WERI-Rb-1 (cell line): ENCODE results near the gene EHHADH.
"Not testable (repeated sequence)": the region's sequence is repeated elsewhere in the genome, so short reads cannot be mapped to it uniquely, and the experiment has no call there.

ENCODE experiments used
- DNase-seq: peaks from one replicate; pipeline ENCODE4 v3.0.0-alpha.2; 2020
- H3K27ac ChIP-seq: fragments of 250-450 bp; sonication (Bioruptor Pico); 2 replicates; pipeline ENCODE4 v1.5.1; 2020; ENCODE audit warnings: mild to moderate bottlenecking, moderate library complexity
- H3K27me3 ChIP-seq: fragments of 250-450 bp; sonication (Bioruptor Pico); 2 replicates; pipeline ENCODE4 v1.5.1; 2021; ENCODE audit warnings: mild to moderate bottlenecking, low read depth, moderate library complexity; ENCODE audit not compliant: insufficient read depth, severe bottlenecking
- H3K36me3 ChIP-seq: fragments of 250-450 bp; sonication (Bioruptor Pico); 2 replicates; pipeline ENCODE4 v1.5.1; 2020; ENCODE audit warnings: mild to moderate bottlenecking, moderate library complexity
- H3K4me3 ChIP-seq: 2 replicates; pipeline ENCODE4 v1.5.1; 2011; ENCODE audit warnings: low read depth, mild to moderate bottlenecking, control low read depth, low read length
- H3K9me3 ChIP-seq: fragments of 250-450 bp; sonication (Bioruptor Pico); 2 replicates; pipeline ENCODE4 v1.5.1; 2021; ENCODE audit warnings: mild to moderate bottlenecking, moderate library complexity; ENCODE audit not compliant: severe bottlenecking
- CTCF ChIP-seq: IDR thresholded peaks from 2 replicates; pipeline ENCODE4 v1.5.1; 2011; ENCODE audit warnings: low read depth, mild to moderate bottlenecking, control low read depth, inconsistent platforms, low read length

Gene EHHADH

GRCh38 chr3:185250247-185250646 is 3.6 kb downstream of the EHHADH start:
- Histone ChIP-seq H3K27me3 (no peaks in the 10 kb centered on the region), H3K27ac (no peak overlapping the region), H3K4me3 (no peak overlapping the region), H3K36me3 (no peaks in the 10 kb centered on the region), H3K9me3 (no peaks in the 10 kb centered on the region)
- DNase-seq, result no peak
- no peak for TF ChIP-seq CTCF

GRCh38 chr3:185242642-185243041 is 11.2 kb downstream of the EHHADH start:
- Histone ChIP-seq H3K27ac (no peak overlapping the region), H3K4me3 (no peak overlapping the region), H3K27me3 (no peaks in the 10 kb centered on the region), H3K36me3 (no peaks in the 10 kb centered on the region; the same call in 1 of the 2 replicates), H3K9me3 (no peaks in the 10 kb centered on the region)
- DNase-seq, result no peak
- no peak for TF ChIP-seq CTCF

GRCh38 chr3:185236969-185237368 is 16.9 kb downstream of the EHHADH start:
- H3K9me3 ChIP-seq, result peaks cover 3% of the 10 kb centered on the region
- H3K4me3 ChIP-seq, result no peak overlapping the region
- H3K27me3 ChIP-seq, result no peaks in the 10 kb centered on the region
- no peak for DNase-seq
- no peak for TF ChIP-seq CTCF
- H3K36me3 ChIP-seq, result no peaks in the 10 kb centered on the region
- H3K27ac ChIP-seq, result no peak overlapping the region

- Histone ChIP-seq H3K4me3 (no peak overlapping the region), H3K27ac (no peak overlapping the region), H3K36me3 (no peaks in the 10 kb centered on the region), H3K9me3 (peaks cover 3% of the 10 kb centered on the region), H3K27me3 (no peaks in the 10 kb centered on the region)
- no peak for DNase-seq
- TF ChIP-seq CTCF, result no peak
Measured at GRCh38 chr3:185233328-185233727, 20.5 kb downstream of the EHHADH start.

- not testable (repeated sequence) for H3K36me3 ChIP-seq, DNase-seq, H3K9me3 ChIP-seq, H3K4me3 ChIP-seq, H3K27ac ChIP-seq, H3K27me3 ChIP-seq
Measured at GRCh38 chr3:185226526-185226925, 27.3 kb downstream of the EHHADH start.

GRCh38 chr3:185225523-185225922 is 28.3 kb downstream of the EHHADH start:
- no peak for TF ChIP-seq CTCF

More at GRCh38 chr3:185225523-185225922, 28.3 kb downstream of the EHHADH start:
- no peak overlapping the region for H3K27ac ChIP-seq
- no peak for DNase-seq
- H3K27me3 ChIP-seq, result no peaks in the 10 kb centered on the region
- H3K9me3 ChIP-seq, result no peaks in the 10 kb centered on the region
- H3K36me3 ChIP-seq, result no peaks in the 10 kb centered on the region
- H3K4me3 ChIP-seq, result no peak overlapping the region
